Activated T-helper 1 cell treated with Interleukin-2 at 50 U/mL for 16 hours (primary cell): ENCODE measurements around the gene SDHAF2.
"Not testable (repeated sequence)": the region's sequence is repeated elsewhere in the genome, so short reads cannot be mapped to it uniquely, and the experiment has no call there.

Experiments
- DNase-seq: peaks from one replicate; pipeline ENCODE4 v3.0.0-alpha.2; 2020; ENCODE audit warnings: low read depth

Gene SDHAF2

DNA sequence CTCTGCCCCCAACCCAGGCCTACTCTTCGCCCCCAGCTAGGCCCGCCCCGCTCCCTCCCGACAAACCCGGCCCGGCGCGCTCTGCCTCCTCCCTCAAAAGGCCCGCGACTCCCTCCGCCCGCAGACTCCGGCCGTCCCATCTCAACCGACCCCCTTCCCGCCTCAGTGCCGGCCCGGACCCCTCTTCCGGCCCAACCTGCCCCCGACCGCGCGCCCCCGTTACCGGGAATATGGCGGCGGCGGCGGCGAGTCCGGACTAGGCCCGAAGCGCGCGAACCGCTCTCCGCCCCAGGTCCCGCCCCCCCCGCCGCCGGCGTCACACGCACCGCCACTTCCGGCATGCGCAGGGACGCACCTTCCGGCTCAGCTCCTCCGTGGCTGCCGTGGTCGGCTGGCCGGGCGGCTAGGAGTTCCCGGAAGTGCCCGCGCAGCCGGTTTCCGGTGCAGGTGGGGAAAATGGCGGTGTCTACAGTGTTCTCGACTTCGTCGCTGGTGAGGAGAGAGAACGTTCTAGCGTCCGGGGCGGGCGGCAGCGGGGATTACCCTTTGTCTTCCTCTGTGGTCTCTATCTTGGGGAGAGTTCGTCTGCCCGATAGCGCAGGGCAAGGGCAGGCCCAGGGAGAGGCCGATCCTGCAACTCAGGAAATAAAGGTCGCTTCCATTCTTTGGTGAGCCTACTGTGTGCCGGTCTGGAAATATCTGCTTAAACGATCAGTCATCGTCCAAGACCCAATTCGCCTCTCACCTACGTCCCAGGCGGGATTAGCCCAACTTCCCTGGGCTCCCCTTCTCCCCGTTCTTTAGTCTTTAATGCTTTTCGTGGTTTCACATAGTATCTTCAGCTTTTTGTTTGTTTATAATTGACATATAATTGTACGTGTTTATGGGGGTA, at the start of gene SDHAF2, which contains the start of gene CPSF7:
Gene SDHAF2, plus strand, starts transcription at position 434 of the 892 bp plus-strand sequence. Its CDS starts 23 bp downstream, at position 457.
Gene CPSF7, minus strand, starts transcription at position 285 of the 892 bp plus-strand sequence. CDS start 740 bp downstream, outside the sequence.
- DNase-seq = peak; percentile 98

DNA sequence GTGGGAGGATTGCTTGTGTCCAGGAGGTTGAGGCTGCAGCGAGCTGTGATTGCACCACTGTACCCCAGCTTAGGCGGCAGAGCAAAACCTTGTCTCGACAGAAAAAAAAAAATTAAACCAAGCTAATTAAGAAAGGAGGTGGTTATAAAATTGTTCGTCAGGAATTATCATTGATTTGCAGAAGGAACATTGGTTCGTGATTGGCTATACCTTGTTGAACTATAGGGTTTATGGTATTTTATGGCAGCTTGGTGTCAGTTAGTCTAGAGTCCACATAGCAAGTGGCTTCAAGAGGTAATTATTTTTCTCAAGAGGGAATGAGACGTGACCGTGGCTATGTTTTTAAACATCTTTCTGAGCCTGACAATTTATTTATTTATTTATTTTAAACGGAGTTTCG, 49.0 kb upstream of the SDHAF2 start:
- no peak for DNase-seq

DNA sequence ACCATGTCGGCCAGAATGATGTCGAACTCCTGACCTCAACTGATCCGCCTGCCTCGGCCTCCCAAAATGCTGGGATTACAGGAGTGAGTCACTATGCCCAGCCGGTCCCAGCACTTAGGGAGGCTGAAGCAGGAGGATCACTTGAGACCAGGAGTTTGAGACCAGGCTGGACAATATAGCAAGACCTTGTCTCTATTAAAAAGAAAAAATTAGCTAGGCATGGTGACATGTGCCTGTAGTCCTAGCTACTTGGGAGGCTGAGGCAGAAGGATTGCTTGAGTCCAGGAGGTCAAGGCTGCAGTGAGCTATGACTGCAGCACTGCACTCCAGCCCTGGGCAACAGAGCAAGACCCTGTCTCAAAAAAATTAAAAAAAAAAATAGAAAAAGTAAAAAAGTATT, 46.1 kb upstream of the SDHAF2 start:
- DNase-seq = not testable (repeated sequence)

DNA sequence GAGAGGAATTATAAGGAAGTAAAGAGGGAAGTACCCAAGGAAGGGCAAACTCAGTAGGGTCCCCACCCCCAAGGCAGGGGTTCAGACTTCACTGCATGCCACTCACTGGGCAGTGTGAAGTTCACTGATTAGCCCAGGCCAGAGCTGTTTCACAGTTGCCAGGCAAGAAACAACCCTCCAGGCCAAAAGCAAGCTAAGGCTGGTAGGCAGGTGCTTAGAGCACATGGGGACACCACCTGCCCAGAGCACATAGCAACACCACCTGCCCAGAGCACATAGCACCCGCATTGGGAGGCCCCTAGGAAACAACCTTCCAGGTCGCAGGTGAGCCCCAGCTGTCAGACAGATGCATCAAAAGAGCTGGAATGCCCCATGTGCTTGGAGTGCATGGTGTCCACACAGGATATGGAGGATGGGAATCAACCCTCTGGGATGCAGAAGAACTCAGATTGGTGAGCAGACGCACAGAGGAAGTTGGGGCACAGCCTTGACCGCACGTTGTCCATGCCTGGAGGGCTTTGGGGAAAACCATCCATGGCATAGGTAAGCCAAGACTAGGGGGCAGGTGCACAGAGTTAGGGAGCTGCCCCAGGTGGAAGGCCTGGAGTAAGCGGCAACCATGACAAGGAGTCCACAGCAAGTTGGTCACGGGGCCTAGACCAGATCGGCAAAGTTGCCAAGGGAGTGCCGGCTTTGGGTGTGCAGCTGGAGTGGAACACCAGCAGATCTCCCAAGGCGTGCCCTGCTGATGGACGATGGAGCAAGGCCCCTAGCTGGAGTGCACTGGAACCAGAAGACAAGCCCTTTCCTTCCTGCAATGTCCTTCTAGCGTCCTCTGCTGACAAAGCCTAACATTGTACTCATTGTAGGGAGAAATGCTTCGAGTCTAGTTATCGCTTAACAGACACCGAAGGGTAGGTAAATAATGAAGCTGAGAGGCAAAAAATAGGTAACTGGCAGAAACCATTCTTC, 45.4 kb upstream of the SDHAF2 start:
- no peak for DNase-seq

DNA sequence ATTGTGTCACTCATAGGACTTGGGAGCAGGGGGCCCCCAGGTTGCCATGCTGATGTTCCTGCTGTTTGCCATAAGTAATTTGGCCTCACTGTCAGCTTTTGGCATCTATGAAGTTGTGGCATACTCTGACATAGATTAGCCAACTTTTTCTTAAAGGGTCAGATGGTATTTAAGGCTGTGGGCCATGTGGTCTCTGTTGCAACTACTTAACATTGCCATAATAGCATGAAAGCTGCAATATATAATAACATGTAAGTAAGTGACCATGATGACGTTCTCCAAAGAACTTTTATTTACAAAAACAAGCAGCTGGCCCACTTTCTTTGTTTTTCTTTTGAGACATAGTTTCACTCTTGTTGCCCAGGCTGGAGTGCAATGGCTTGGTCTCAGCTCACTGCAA, 39.8 kb upstream of the SDHAF2 start:
- no peak for DNase-seq

- no peak for DNase-seq
Measured at GRCh38 chr11:61392981-61393595, 36.8 kb upstream of the SDHAF2 start.

GRCh38 chr11:61401173-61401572, 28.8 kb upstream of the SDHAF2 start:
- DNase-seq = no peak

DNA sequence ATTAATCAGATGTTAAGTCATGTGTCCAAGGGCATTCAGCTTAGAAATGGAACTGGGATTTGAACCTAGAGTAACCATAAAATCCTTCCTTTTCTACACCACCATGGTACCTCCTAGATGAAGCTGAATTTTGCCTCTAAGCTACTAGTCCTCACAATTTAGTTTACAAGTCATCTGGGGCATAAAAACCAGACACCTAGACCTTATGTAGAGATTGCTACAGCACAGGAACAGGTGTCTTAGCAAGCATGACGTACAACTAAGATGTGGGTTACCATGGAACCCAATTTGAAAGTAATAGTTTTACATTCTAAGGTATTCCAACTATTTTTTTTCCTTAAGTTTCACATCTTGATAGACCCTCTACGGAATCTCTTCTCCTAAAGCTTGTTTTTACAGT, 28.4 kb upstream of the SDHAF2 start:
- no peak for DNase-seq

DNA sequence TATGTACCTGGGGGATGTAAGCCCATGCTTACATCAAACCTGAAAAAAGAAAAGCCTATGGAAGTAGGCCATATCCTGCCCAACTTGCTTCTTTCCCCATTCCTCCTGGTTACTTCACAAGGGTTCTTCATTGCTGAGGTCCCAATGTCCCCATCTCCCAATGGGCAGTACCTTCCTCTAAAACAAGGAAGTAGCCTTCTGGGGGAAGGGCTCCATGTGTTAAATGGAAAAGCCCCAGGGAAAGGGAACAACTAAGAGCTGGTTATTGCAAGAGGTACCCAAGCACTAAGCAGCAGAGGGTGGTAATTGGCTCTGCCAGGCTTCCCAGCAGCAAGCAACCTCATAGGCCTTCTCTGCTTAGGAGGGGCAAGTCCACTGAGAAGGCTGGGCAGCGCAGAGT, 26.3 kb upstream of the SDHAF2 start:
- DNase-seq = no peak

DNA sequence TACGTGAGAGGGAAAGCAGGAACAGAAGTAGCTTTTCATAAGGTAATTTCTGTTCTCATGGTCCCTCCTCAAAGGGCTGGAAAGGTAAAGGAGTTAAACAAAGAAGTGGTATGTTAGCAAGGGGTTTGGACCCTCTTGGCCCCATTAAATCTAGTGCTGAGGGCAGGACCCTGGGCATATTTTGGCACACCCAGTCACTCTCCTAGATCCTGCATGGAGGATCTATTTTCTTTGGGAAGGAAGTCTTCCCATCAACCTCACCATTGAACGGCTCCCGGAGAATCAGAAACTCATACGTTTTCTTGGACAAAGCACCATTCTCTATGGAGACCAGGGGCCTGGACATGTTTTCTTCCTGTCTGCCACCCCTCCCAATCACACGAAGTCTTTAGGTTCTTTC, 25.8 kb upstream of the SDHAF2 start:
- no peak for DNase-seq

GRCh38 chr11:61404641-61405040, 25.3 kb upstream of the SDHAF2 start:
- no peak for DNase-seq

- no peak for DNase-seq
Measured at GRCh38 chr11:61406067-61406466, 23.9 kb upstream of the SDHAF2 start.

- DNase-seq = no peak
Measured at GRCh38 chr11:61406991-61407728, 22.8 kb upstream of the SDHAF2 start.

GRCh38 chr11:61411589-61411988, 18.3 kb upstream of the SDHAF2 start:
- no peak for DNase-seq

DNA sequence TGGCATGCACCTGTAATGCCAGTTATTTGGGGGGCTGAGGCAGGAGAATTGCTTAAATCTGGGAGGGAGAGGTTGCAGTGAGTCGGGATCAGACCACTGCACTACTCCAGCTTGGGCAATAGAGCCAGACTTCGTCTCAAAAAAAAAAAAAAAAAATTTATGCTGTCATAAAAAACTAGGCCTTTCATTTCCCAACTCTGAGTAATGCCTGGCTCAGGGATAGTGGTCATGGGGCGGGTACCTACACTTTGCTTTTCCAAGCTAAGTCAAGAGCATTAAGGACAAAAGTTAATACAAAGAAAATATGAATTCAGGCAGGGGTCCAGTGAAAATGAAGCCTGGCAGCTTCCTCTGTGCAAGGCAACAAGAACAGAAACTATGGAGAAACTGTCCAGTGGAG, 16.4 kb upstream of the SDHAF2 start:
- DNase-seq = no peak

GRCh38 chr11:61414547-61414946, 15.4 kb upstream of the SDHAF2 start:
- DNase-seq = no peak

- DNase-seq = no peak
Measured at GRCh38 chr11:61415381-61415780, 14.5 kb upstream of the SDHAF2 start.

- DNase-seq = no peak
Measured at GRCh38 chr11:61416941-61417340, 13.0 kb upstream of the SDHAF2 start.

- no peak for DNase-seq
Measured at GRCh38 chr11:61417670-61418069, 12.3 kb upstream of the SDHAF2 start.

DNA sequence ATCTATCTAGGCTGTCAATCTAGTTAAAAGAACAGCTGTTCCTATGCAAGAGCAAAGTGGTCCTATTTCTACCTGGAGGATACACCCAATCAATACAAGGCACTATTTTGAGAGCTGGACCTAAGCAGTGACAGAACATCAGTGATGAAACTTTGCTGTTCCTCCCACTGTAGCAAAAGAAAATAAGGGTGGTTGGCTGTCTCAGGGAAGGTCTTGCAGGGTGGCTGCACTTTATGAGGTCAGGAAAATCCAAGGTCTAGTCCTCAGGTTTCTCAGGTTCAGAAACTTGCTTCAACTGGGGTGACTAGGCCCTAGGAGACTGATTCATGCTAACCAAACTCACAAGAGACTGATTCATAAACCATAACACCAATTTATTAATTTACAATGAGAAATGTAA, 11.8 kb upstream of the SDHAF2 start:
- no peak for DNase-seq

GRCh38 chr11:61422226-61422625, 7.7 kb upstream of the SDHAF2 start:
- no peak for DNase-seq
